HUES64 (cell line): Measurements from ENCODE around the gene CALHM2.

Source experiments
- H3K27ac ChIP-seq: 2 replicates; pipeline ENCODE4 v1.7.0; 2013; ENCODE audit warnings: low read depth, low read length, inconsistent platforms
- H3K27me3 ChIP-seq: 2 replicates; pipeline ENCODE4 v1.6.1; 2013; ENCODE audit warnings: mild to moderate bottlenecking, low read length; ENCODE audit not compliant: insufficient read depth
- H3K36me3 ChIP-seq: 2 replicates; pipeline ENCODE4 v1.6.1; 2013; ENCODE audit warnings: mild to moderate bottlenecking, low read length; ENCODE audit not compliant: insufficient read depth
- H3K4me1 ChIP-seq: 2 replicates; pipeline ENCODE4 v1.6.1; 2013; ENCODE audit warnings: mild to moderate bottlenecking, low read length, moderate library complexity; ENCODE audit not compliant: insufficient read depth
- H3K4me3 ChIP-seq: 2 replicates; pipeline ENCODE4 v1.5.1; 2013; ENCODE audit warnings: mild to moderate bottlenecking, low read length, moderate library complexity
- H3K9ac ChIP-seq: 2 replicates; pipeline ENCODE4 v1.6.1; 2013; ENCODE audit warnings: mild to moderate bottlenecking, low read depth, low read length
- H3K9me3 ChIP-seq: 2 replicates; pipeline ENCODE4 v1.6.1; 2013; ENCODE audit warnings: low read depth, low read length; ENCODE audit not compliant: insufficient read depth
- WGBS: fragments of 150-250, 120-280 bp; methylation state at CpG from one replicate; pipeline ENCODE4 v1.1.7; 2013; ENCODE audit warnings: missing lambda C conversion rate; 5-methylcytosine and 5-hydroxymethylcytosine counted together

Gene CALHM2

GRCh38 chr10:103458720-103459119, 6.5 kb upstream of the CALHM2 start, which contains the start of gene CALHM1:
CALHM1 (minus strand) TSS chr10:103458900; CDS start chr10:103458751, 149 bp downstream.
- Histone ChIP-seq H3K4me1 (0 out of 2 replicates have a peak, but pooled peaks cover 5% of the 10 kb centered on the region), H3K9ac (no peak within 1 kb of the TSS), H3K9me3 (no peaks in the 10 kb centered on the region), H3K4me3 (no peak within 1 kb of the TSS), H3K27me3 (no peaks in the 10 kb centered on the region), H3K36me3 (no peaks in the 10 kb centered on the region), H3K27ac (no peak within 1 kb of the TSS)
- 55% methylated on average over 8 of the region's 9 CpGs for WGBS

GRCh38 chr10:103457896-103458583, 5.9 kb upstream of the CALHM2 start:
- Histone ChIP-seq H3K4me1 (0 out of 2 replicates have a peak, but pooled peaks cover 5% of the 10 kb centered on the region), H3K9me3 (no peaks in the 10 kb centered on the region), H3K36me3 (no peaks in the 10 kb centered on the region), H3K9ac (no peak overlapping the region), H3K4me3 (no peak overlapping the region), H3K27ac (no peak overlapping the region), H3K27me3 (no peaks in the 10 kb centered on the region)
- WGBS: 95% methylated on average over 39 of the region's 39 CpGs

GRCh38 chr10:103457176-103457712, 5.1 kb upstream of the CALHM2 start:
- H3K9ac ChIP-seq: no peak overlapping the region
- no peak overlapping the region for H3K4me3 ChIP-seq
- H3K27ac ChIP-seq: no peak overlapping the region
- no peaks in the 10 kb centered on the region for H3K9me3 ChIP-seq
- WGBS: 85% methylated on average over 8 of the region's 8 CpGs
- H3K27me3 ChIP-seq: no peaks in the 10 kb centered on the region
- H3K4me1 ChIP-seq: 0 out of 2 replicates have a peak, but pooled peaks cover 5% of the 10 kb centered on the region
- no peaks in the 10 kb centered on the region for H3K36me3 ChIP-seq

- WGBS: 89% methylated on average over 9 of the region's 9 CpGs
- Histone ChIP-seq H3K4me1 (peaks cover 10% of the 10 kb centered on the region), H3K9ac (no peak overlapping the region), H3K4me3 (no peak overlapping the region), H3K27me3 (no peaks in the 10 kb centered on the region), H3K36me3 (no peaks in the 10 kb centered on the region), H3K9me3 (no peaks in the 10 kb centered on the region), H3K27ac (no peak overlapping the region)
Observed at GRCh38 chr10:103456074-103456660, 4.0 kb upstream of the CALHM2 start.

- H3K9ac ChIP-seq: no peak overlapping the region; the same call in 1 of the 2 replicates
- no peaks in the 10 kb centered on the region for H3K36me3 ChIP-seq
- H3K27me3 ChIP-seq: no peaks in the 10 kb centered on the region
- no peaks in the 10 kb centered on the region for H3K9me3 ChIP-seq
- no peak overlapping the region for H3K27ac ChIP-seq
- H3K4me3 ChIP-seq: no peak overlapping the region
- H3K4me1 ChIP-seq: peaks cover 12% of the 10 kb centered on the region
- 92% methylated on average over 25 of the region's 25 CpGs for WGBS
Observed at GRCh38 chr10:103455235-103455634, 3.1 kb upstream of the CALHM2 start.

- no peak overlapping the region for H3K4me3 ChIP-seq
- H3K36me3 ChIP-seq: no peaks in the 10 kb centered on the region
- WGBS: 92% methylated on average over 3 of the region's 4 CpGs
- H3K9ac ChIP-seq: no peak overlapping the region
- peaks cover 7% of the 10 kb centered on the region for H3K4me1 ChIP-seq
- no peaks in the 10 kb centered on the region for H3K9me3 ChIP-seq
- no peak overlapping the region for H3K27ac ChIP-seq
- H3K27me3 ChIP-seq: no peaks in the 10 kb centered on the region
Observed at GRCh38 chr10:103454026-103454425, 1.9 kb upstream of the CALHM2 start.

- 75% methylated on average over 27 of the region's 27 CpGs for WGBS
- Histone ChIP-seq H3K36me3 (peaks cover 3% of the 10 kb centered on the region), H3K9me3 (no peaks in the 10 kb centered on the region), H3K4me3 (peak overlapping the region; percentile 49), H3K9ac (0 out of 2 replicates have a peak overlapping the region, but pooled peaks have one; percentile 31), H3K27me3 (no peaks in the 10 kb centered on the region), H3K27ac (no peak overlapping the region), H3K4me1 (peaks cover 7% of the 10 kb centered on the region)
Observed at GRCh38 chr10:103452506-103453230, 498 bp upstream of the CALHM2 start.

- Histone ChIP-seq H3K27ac (no peak overlapping the region), H3K4me1 (peaks cover 7% of the 10 kb centered on the region), H3K4me3 (peak overlapping the region; percentile 49), H3K9me3 (no peaks in the 10 kb centered on the region), H3K9ac (no peak overlapping the region), H3K36me3 (peaks cover 17% of the 10 kb centered on the region), H3K27me3 (no peaks in the 10 kb centered on the region)
- WGBS: 42% methylated on average over 14 of the region's 14 CpGs
Observed at GRCh38 chr10:103451091-103451813, 918 bp downstream of the CALHM2 start.

- Histone ChIP-seq H3K27me3 (no peaks in the 10 kb centered on the region), H3K27ac (no peak overlapping the region), H3K9ac (no peak overlapping the region), H3K36me3 (peaks cover 27% of the 10 kb centered on the region), H3K9me3 (no peaks in the 10 kb centered on the region), H3K4me1 (peaks cover 7% of the 10 kb centered on the region), H3K4me3 (no peak overlapping the region)
- 90% methylated on average over 12 of the region's 12 CpGs for WGBS
Observed at GRCh38 chr10:103450201-103450695, 1.9 kb downstream of the CALHM2 start.

- H3K9ac ChIP-seq: no peak overlapping the region
Observed at GRCh38 chr10:103449208-103450144, 2.7 kb downstream of the CALHM2 start.

More at GRCh38 chr10:103449208-103450144, 2.7 kb downstream of the CALHM2 start:
- H3K36me3 ChIP-seq: peaks cover 35% of the 10 kb centered on the region
- WGBS: 94% methylated on average over 34 of the region's 34 CpGs
- no peaks in the 10 kb centered on the region for H3K27me3 ChIP-seq
- H3K27ac ChIP-seq: no peak overlapping the region
- no peak overlapping the region for H3K4me3 ChIP-seq
- H3K9me3 ChIP-seq: no peaks in the 10 kb centered on the region
- peaks cover 7% of the 10 kb centered on the region for H3K4me1 ChIP-seq
